ENCODE data around the gene COL19A1.

The COL19A1 gene

DNA sequence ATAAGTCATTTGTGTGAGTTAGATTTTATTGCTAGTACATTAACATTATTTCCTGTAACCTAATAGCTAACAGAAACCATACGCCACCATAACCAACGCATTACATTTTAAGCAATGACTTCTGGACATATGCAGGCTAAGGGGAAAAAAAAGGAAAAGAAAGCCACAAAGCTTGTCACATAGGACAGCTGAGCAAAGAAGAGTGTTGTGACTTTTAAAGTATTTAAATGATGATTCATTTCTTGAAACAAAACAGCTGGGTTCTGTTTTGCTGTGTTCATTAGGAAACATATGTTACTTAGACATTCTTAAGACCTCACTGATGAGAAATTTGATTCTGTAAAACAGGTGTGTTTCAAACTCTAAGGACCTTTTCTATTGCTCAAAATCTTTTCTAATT, 265.2 kb downstream of the COL19A1 start:
- no peak overlapping the region for H3K4me3 ChIP-seq (ENCODE audit: low read depth, low read length)
- DNase-seq (ENCODE audit: low read depth, low spot score) = no peak
- in situ Hi-C loops (cut with HindIII; ENCODE audit: low sequenced_read_pairs) = no loop called here
- no peak for TF ChIP-seq CTCF (IDR thresholded peaks at IDR 0.05; ENCODE audit: low read depth, low read length)

DNA sequence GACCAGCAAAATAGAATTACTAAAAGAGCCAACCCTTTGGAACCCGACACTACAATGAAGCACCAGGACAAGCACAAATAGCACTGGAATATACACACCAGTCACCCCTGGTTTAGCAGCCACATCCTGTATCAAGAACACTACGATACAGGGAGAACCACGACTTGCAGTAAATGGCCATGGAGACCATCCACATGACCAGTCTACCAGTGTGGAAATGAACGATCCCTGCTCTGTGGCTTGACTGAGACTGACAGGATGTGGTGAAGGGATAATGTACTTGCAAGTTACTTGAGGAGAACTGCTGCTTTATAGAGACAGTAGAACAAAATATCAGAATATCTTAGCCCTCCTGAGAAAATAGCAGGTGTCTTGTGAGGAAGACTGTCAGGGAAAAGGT, 266.9 kb downstream of the COL19A1 start:
- no peak for TF ChIP-seq CTCF (IDR thresholded peaks at IDR 0.05; ENCODE audit: low read depth, low read length)
- no peak for DNase-seq (ENCODE audit: low read depth, low spot score)
- in situ Hi-C loops (cut with HindIII; ENCODE audit: low sequenced_read_pairs) = no loop called here
- no peak overlapping the region for H3K4me3 ChIP-seq (ENCODE audit: low read depth, low read length)

DNA sequence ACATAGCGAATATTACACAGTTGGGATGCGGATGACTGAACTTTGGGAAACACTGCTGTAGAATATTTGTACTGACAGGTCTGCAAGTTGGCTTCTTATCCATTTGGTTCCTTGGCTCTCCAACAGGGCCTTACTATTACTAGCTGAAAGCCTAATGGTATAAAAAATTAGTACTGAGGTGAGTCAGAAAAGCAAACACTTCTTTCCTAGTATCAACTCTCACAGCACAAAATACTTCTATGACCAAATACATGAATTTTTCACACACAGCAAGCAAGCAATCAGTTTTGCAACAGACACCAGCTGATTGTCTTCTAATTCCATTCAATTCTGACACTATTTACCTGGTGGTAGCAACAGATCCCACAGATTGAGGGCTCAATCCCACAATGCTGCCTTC, 268.2 kb downstream of the COL19A1 start:
- H3K4me3 ChIP-seq (ENCODE audit: low read depth, low read length) = no peak overlapping the region
- DNase-seq (ENCODE audit: low read depth, low spot score) = no peak
- in situ Hi-C loops (cut with HindIII; ENCODE audit: low sequenced_read_pairs) = no loop called here
- no peak for TF ChIP-seq CTCF (IDR thresholded peaks at IDR 0.05; ENCODE audit: low read depth, low read length)

DNA sequence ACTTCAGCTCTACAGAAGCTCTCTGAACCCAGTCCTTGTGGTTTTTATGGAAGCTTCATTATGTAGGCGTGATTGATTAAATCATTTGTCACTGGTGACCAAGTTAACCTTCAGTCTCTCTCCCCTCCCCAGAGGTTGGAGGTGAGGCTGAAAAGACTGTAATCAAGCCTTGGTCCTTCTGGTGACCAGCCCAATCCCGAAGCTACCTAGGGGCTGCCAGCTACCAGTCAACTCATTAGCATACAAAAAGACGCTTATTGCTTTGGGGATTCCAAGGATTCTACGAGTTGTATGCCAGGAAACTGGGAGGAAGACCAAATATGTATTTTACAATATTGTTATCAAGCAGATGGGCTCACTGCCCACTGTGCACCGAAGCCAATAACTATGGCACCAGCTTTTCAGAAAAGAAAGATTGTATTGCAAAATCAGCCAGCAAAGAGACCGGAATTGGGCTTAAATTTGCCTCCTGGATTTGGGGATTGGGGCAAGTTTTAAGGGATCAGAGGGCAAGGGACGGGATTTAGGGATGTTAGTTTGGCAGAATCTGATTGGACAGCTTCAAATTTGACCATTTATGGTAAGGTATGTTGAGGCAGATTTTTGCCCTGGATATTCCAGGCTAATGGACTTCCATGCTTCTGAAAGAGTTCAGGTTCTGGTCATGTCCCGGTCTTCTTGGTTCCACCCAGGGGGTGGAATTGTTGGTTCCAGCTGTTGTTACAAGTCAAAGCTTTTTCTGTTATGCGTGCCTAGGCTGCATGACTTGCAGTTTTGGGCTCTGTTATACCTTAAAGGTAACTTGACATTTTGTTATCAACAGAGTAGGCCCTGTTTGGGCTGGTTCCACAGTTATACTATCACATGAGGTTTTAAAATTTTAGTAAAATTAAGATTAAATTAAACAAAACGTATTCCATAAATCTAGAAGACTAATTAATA, 269.1 kb downstream of the COL19A1 start:
- in situ Hi-C loops (cut with HindIII; ENCODE audit: low sequenced_read_pairs) = no loop called here
- no peak for TF ChIP-seq CTCF (IDR thresholded peaks at IDR 0.05; ENCODE audit: low read depth, low read length)
- DNase-seq (ENCODE audit: low read depth, low spot score) = no peak
- H3K4me3 ChIP-seq (ENCODE audit: low read depth, low read length) = no peak overlapping the region

- no peak overlapping the region for H3K4me3 ChIP-seq (ENCODE audit: low read depth, low read length)
- no peak for TF ChIP-seq CTCF (IDR thresholded peaks at IDR 0.05; ENCODE audit: low read depth, low read length)
- in situ Hi-C loops (cut with HindIII; ENCODE audit: low sequenced_read_pairs) = no loop called here
- no peak for DNase-seq (ENCODE audit: low read depth, low spot score)
These were observed 270.6 kb downstream of the COL19A1 start for GRCh38 chr6:70136996-70137395.

GRCh38 chr6:70140496-70140895, 274.1 kb downstream of the COL19A1 start:
- in situ Hi-C loops (cut with HindIII; ENCODE audit: low sequenced_read_pairs) = no loop called here
- no peak for DNase-seq (ENCODE audit: low read depth, low spot score)
- H3K4me3 ChIP-seq (ENCODE audit: low read depth, low read length) = no peak overlapping the region
- no peak for TF ChIP-seq CTCF (IDR thresholded peaks at IDR 0.05; ENCODE audit: low read depth, low read length)
